Neural cell (in vitro differentiated cells): ENCODE data around the gene PNKD. TPM values are rescaled to one million over a fixed set of nuclear protein-coding genes. Genes with fewer than 3 reads are reported as not detected.

Experiments used
- H2AFZ ChIP-seq: fragments of 200-600, 300-800 bp; sonication (generic), shearing (Covaris generic); 2 replicates; pipeline ENCODE4 v1.6.0; 2014; ENCODE audit warnings: low read depth, mild to moderate bottlenecking, antibody characterized with exemption, low read length, moderate library complexity
- H3F3A ChIP-seq: fragments of 200-600 bp; shearing (Covaris generic); 2 replicates; pipeline ENCODE4 v1.6.1; 2016; ENCODE audit warnings: mild to moderate bottlenecking, moderate library complexity, mixed read lengths, antibody characterized with exemption, low read length; ENCODE audit not compliant: insufficient read depth, poor library complexity, severe bottlenecking
- H3K27ac ChIP-seq: fragments of 200-600, 300-800 bp; sonication (generic), shearing (Covaris generic); 2 replicates; pipeline ENCODE4 v1.5.1; 2014; ENCODE audit warnings: mild to moderate bottlenecking, low read length, moderate library complexity
- H3K27me3 ChIP-seq: fragments of 300-800, 200-600 bp; sonication (generic), shearing (Covaris generic); 2 replicates; pipeline ENCODE4 v1.6.0; 2014; ENCODE audit warnings: mild to moderate bottlenecking, low read depth, low read length, moderate library complexity; ENCODE audit not compliant: insufficient read depth
- H3K36me3 ChIP-seq: fragments of 300-800, 200-600 bp; sonication (generic), shearing (Covaris generic); 2 replicates; pipeline ENCODE4 v1.5.1; 2014; ENCODE audit warnings: mild to moderate bottlenecking, antibody characterized with exemption, low read length, moderate library complexity; ENCODE audit not compliant: insufficient read depth
- H3K4me2 ChIP-seq: fragments of 300-800, 200-600 bp; sonication (generic), shearing (Covaris generic); 2 replicates; pipeline ENCODE4 v1.6.0; 2014; ENCODE audit warnings: mild to moderate bottlenecking, low read length
- H3K4me3 ChIP-seq: fragments of 300-800, 200-600 bp; sonication (generic), shearing (Covaris generic); 2 replicates; pipeline ENCODE4 v1.5.1; 2014; ENCODE audit warnings: mild to moderate bottlenecking, low read length, moderate library complexity
- H3K79me2 ChIP-seq: fragments of 200-600 bp; shearing (Covaris generic); replicated peaks from 2 replicates; pipeline ENCODE4 v1.6.0; 2014; ENCODE audit warnings: mild to moderate bottlenecking, low read length, moderate library complexity; ENCODE audit not compliant: insufficient read depth
- H3K9ac ChIP-seq: fragments of 300-800, 200-600 bp; sonication (generic), shearing (Covaris generic); 2 replicates; pipeline ENCODE4 v1.6.1; 2016; ENCODE audit warnings: mild to moderate bottlenecking, low read length, mixed read lengths
- H3K9me2 ChIP-seq: fragments of 200-600 bp; shearing (Covaris generic); 2 replicates; pipeline ENCODE4 v1.6.1; 2016; ENCODE audit warnings: mild to moderate bottlenecking, low read length, mixed read lengths; ENCODE audit not compliant: insufficient read depth
- H3K9me3 ChIP-seq: fragments of 200-600, 300-800 bp; sonication (generic), shearing (Covaris generic); 2 replicates; pipeline ENCODE4 v1.6.1; 2016; ENCODE audit warnings: mild to moderate bottlenecking, mixed run types, low read length, moderate library complexity, mixed read lengths
- H4K20me1 ChIP-seq: fragments of 200-600 bp; shearing (Covaris generic); 2 replicates; pipeline ENCODE4 v1.6.1; 2016; ENCODE audit warnings: mild to moderate bottlenecking, mixed run types; ENCODE audit not compliant: insufficient read depth
- CTCF ChIP-seq: fragments of 450-650 bp; IDR thresholded peaks from 2 replicates; pipeline ENCODE4 v1.5.1; 2014; ENCODE audit warnings: antibody characterized with exemption, mild to moderate bottlenecking, moderate library complexity; ENCODE audit not compliant: poor library complexity, severe bottlenecking
- EP300 ChIP-seq: fragments of 450-650 bp; conservative IDR thresholded peaks from 2 replicates; pipeline ENCODE4 v1.6.1; 2014; ENCODE audit warnings: antibody characterized with exemption, mild to moderate bottlenecking, moderate library complexity; ENCODE audit not compliant: poor library complexity, severe bottlenecking
- EZH2 ChIP-seq: fragments of 200-600, 300-800 bp; shearing (Covaris generic), sonication (generic); IDR thresholded peaks from 2 replicates; pipeline ENCODE4 v1.6.1; 2014; ENCODE audit warnings: antibody characterized with exemption, low read length, borderline replicate concordance, mild to moderate bottlenecking; ENCODE audit not compliant: insufficient read depth, poor library complexity, severe bottlenecking
- MXI1 ChIP-seq: fragments of 450-650 bp; conservative IDR thresholded peaks from 2 replicates; pipeline ENCODE4 v1.6.1; 2014; ENCODE audit warnings: antibody characterized with exemption, mild to moderate bottlenecking; ENCODE audit not compliant: poor library complexity, severe bottlenecking
- POLR2AphosphoS5 ChIP-seq: IDR thresholded peaks from 2 replicates; pipeline ENCODE4 v1.6.1; 2012
- RAD21 ChIP-seq: fragments of 450-650 bp; conservative IDR thresholded peaks from 2 replicates; pipeline ENCODE4 v1.6.1; 2014; ENCODE audit warnings: antibody characterized with exemption, mild to moderate bottlenecking, moderate library complexity
- REST ChIP-seq: IDR thresholded peaks from 2 replicates; pipeline ENCODE4 v1.6.1; 2012; ENCODE audit warnings: borderline replicate concordance
- SMC3 ChIP-seq: fragments of 450-650 bp; conservative IDR thresholded peaks from 2 replicates; pipeline ENCODE4 v1.6.1; 2014; ENCODE audit warnings: antibody characterized with exemption, mild to moderate bottlenecking, moderate library complexity; ENCODE audit not compliant: poor library complexity
- TAF1 ChIP-seq: IDR thresholded peaks from 2 replicates; pipeline ENCODE4 v1.6.1; 2012; ENCODE audit warnings: low read depth
- polyA plus RNA-seq: library from polyadenylated mRNA; depleted of rRNA; stranded (reverse); fragments of >200 nt; gene quantifications from 2 replicates; pipeline ENCODE4 v1.2.3, GENCODE V29; 2014

Gene PNKD
- polyA plus RNA-seq, 1 donor from 2014 or later, result 59.7 TPM

- Histone ChIP-seq H3F3A (no peaks in the 10 kb centered on the region), H3K27me3 (no peaks in the 10 kb centered on the region), H3K9me2 (no peaks in the 10 kb centered on the region), H3K4me2 (no peak overlapping the region), H4K20me1 (no peaks in the 10 kb centered on the region), H3K27ac (no peak overlapping the region), H3K9me3 (no peaks in the 10 kb centered on the region), H3K79me2 (peaks cover under 1% of the 10 kb centered on the region), H3K36me3 (peaks cover 11% of the 10 kb centered on the region), H3K9ac (no peak overlapping the region), H3K4me3 (no peak overlapping the region), H2AFZ (no peak overlapping the region)
- TF ChIP-seq REST (no peak), SMC3 (no peak), CTCF (no peak), TAF1 (no peak), RAD21 (no peak), POLR2AphosphoS5 (no peak), EZH2 (no peak)
These were observed 39.4 kb upstream of the PNKD start for GRCh38 chr2:218230882-218231281.

GRCh38 chr2:218233543-218233942 is 36.8 kb upstream of the PNKD start:
- Histone ChIP-seq H3K79me2 (no peaks in the 10 kb centered on the region), H3K36me3 (peaks cover 13% of the 10 kb centered on the region)

More at GRCh38 chr2:218233543-218233942, 36.8 kb upstream of the PNKD start:
- Histone ChIP-seq H3K27ac (no peak overlapping the region), H2AFZ (no peak overlapping the region), H3K9me2 (no peaks in the 10 kb centered on the region), H3F3A (no peaks in the 10 kb centered on the region), H3K4me2 (no peak overlapping the region), H4K20me1 (no peaks in the 10 kb centered on the region), H3K9me3 (no peaks in the 10 kb centered on the region), H3K9ac (no peak overlapping the region), H3K4me3 (no peak overlapping the region), H3K27me3 (no peaks in the 10 kb centered on the region)
- TF ChIP-seq MXI1 (no peak), POLR2AphosphoS5 (no peak), SMC3 (no peak), EP300 (no peak), TAF1 (no peak), EZH2 (no peak), REST (no peak), RAD21 (no peak), CTCF (no peak)
